HFF-Myc (cell line): ENCODE results near the gene LRMDA.
"Not testable (repeated sequence)": the region's sequence is repeated elsewhere in the genome, so short reads cannot be mapped to it uniquely, and the experiment has no call there.

Experiments
- DNase-seq: peaks from one replicate; pipeline ENCODE4 v3.0.0-alpha.2; 2011; ENCODE audit warnings: low read depth; ENCODE audit errors: extremely low read depth
- H3K4me3 ChIP-seq: replicated peaks from 2 replicates; pipeline ENCODE4 v1.5.1; 2011; ENCODE audit warnings: low read depth, mild to moderate bottlenecking, control low read depth, low read length
- TF ChIP-seq, protein P1 (sequence below): IDR thresholded peaks from 2 replicates; pipeline ENCODE4 v1.5.1; 2012; ENCODE audit warnings: mild to moderate bottlenecking, low read depth, low read length, control low read depth; ENCODE audit errors: missing control alignments

Gene LRMDA

DNA sequence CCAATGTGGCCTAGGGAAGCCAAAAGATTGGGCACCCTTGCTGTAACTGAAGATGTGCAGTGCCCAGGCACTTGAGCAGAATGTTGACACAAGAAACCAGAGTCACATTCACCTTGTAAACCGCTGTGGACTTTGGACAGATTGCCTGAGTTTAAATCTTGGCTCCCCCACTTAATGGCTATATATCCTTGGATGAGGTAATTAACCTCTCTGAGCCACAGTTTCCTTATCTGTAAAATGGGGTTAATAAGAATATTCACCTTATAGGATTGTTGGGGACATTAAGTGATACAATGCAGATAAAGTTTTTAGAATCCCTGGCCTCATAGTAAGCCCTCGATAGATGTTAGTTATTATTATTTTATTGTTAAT is 331.0 kb downstream of the LRMDA start:
- DNase-seq: no peak
- TF ChIP-seq, protein P1, sequence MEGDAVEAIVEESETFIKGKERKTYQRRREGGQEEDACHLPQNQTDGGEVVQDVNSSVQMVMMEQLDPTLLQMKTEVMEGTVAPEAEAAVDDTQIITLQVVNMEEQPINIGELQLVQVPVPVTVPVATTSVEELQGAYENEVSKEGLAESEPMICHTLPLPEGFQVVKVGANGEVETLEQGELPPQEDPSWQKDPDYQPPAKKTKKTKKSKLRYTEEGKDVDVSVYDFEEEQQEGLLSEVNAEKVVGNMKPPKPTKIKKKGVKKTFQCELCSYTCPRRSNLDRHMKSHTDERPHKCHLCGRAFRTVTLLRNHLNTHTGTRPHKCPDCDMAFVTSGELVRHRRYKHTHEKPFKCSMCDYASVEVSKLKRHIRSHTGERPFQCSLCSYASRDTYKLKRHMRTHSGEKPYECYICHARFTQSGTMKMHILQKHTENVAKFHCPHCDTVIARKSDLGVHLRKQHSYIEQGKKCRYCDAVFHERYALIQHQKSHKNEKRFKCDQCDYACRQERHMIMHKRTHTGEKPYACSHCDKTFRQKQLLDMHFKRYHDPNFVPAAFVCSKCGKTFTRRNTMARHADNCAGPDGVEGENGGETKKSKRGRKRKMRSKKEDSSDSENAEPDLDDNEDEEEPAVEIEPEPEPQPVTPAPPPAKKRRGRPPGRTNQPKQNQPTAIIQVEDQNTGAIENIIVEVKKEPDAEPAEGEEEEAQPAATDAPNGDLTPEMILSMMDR: no peak
- H3K4me3 ChIP-seq: no peak overlapping the region

DNA sequence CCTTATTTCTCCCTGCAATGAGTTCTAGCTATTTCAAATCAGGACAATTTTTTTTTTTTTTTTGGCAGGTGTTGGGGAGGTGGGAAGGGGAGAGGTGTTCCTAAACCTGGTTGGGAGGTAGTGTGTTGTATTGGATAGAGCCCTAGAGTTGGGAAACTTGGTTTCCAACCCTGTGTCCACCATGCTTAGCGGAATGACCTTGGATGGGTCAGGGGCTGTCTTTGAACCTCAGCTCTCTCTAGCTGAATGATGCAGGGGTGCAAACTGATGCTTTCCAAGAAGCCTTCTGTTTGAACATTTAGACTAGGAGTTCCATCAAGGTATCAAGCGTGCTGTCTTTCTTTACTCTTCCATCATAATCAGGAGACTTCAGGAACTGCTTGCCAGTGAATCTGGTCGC is 332.2 kb downstream of the LRMDA start:
- no peak for DNase-seq

DNA sequence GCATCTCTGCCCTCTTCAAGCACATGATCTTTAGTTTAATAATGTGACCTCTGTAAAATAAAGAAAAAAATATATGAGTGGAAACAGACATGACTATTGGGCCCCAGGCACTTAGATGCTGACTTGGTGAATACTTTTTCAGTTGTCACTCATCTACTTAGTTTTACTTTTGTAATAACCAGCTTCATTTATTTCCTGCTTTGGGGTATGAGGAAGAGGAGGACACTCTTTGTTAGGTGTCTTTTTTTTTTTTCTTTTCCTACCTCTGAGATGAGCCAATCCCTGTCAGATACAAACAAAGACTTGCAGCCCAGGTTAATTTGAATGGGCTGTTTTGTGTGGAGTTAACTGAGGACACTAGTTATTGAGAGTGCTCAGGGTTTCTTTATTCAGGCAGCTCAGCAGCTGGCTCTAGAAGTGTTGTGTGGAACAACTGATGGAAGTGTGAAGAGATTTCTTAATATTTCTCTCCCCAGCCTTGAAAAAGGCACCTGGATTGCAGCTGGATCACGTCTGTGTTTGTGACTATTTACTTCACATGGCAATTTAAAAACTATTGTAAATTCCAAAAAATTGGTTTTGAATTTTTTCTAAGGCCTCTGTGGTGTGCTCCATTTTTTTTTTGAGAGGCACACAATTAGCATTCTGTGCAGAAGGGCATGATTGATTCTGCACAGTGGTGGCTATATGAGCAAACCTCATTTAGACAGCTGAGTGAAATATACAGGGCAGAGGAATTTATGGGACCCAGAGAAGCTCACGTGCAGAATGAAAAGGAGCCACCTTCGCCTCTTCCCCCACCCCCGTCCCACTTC is 333.8 kb downstream of the LRMDA start:
- H3K4me3 ChIP-seq: no peak overlapping the region
- TF ChIP-seq, protein P1: no peak
- no peak for DNase-seq

More for the DNA sequence above, 332.2 kb downstream of the LRMDA start:
- TF ChIP-seq, protein P1: no peak
- no peak overlapping the region for H3K4me3 ChIP-seq

DNA sequence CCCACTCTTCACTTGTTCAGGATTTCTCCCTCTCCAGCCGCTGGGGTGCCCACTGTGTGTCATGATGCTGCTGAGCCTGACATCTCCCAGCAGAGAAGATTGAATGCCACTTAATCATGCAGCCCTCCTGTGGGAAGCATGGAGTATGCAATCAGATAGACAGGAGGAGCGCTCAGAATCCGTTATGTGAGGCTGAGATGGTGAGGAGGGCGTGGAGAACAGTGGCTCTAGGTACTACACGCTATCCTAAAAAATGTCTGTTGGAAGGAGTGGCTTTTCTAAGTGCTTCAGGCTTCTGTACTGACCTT is 334.3 kb downstream of the LRMDA start:
- DNase-seq: no peak
- no peak overlapping the region for H3K4me3 ChIP-seq
- TF ChIP-seq, protein P1: no peak

GRCh38 chr10:75766106-75766505 is 334.7 kb downstream of the LRMDA start:
- TF ChIP-seq, protein P1: no peak
- DNase-seq: no peak
- no peak overlapping the region for H3K4me3 ChIP-seq

DNA sequence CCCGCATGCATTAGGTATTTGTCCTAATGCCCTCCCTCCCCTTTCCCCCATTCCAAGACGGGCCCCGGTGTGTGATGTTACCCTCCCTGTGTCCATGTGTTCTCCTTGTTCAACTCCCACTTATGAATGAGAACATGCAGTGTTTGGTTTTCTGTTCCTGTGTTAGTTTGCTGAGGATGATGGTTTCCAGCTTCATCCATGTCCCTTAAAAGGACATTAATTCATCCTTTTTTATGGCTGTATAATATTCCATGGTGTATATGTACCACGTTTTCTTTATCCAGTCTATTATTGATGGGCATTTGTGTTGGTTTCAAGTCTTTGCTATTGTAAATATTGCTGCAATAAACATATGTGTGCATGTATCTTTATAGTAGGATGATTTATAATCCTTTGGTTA is 335.3 kb downstream of the LRMDA start:
- DNase-seq, H3K4me3 ChIP-seq: not testable (repeated sequence)

GRCh38 chr10:75770626-75771081 is 339.2 kb downstream of the LRMDA start:
- H3K4me3 ChIP-seq: no peak overlapping the region
- TF ChIP-seq, protein P1: no peak
- no peak for DNase-seq
